SU-DHL-6 (cell line): ENCODE results near the gene ARL6IP5.

Experiments
- H2AFZ ChIP-seq: fragments of 200-600 bp; sonication (generic); 2 replicates; pipeline ENCODE4 v1.6.1; 2014; ENCODE audit warnings: low read depth, mild to moderate bottlenecking, moderate library complexity, mixed read lengths, antibody characterized with exemption, low read length; ENCODE audit not compliant: severe bottlenecking
- H3F3A ChIP-seq: fragments of 200-600 bp; shearing (Covaris generic); 2 replicates; pipeline ENCODE4 v1.6.0; 2016; ENCODE audit warnings: antibody characterized with exemption, mild to moderate bottlenecking; ENCODE audit not compliant: insufficient read depth
- H3K27ac ChIP-seq: fragments of 200-600 bp; sonication (generic); 2 replicates; pipeline ENCODE4 v1.5.1; 2016; ENCODE audit warnings: low read depth, mild to moderate bottlenecking, low read length, moderate library complexity, mixed read lengths
- H3K27me3 ChIP-seq: fragments of 200-600 bp; sonication (generic), shearing (Covaris generic); 2 replicates; pipeline ENCODE4 v1.6.0; 2014; ENCODE audit warnings: mild to moderate bottlenecking, low read length
- H3K36me3 ChIP-seq: fragments of 200-600 bp; sonication (generic); 2 replicates; pipeline ENCODE4 v1.6.1; 2014; ENCODE audit warnings: mild to moderate bottlenecking, low read length, mixed read lengths
- H3K4me2 ChIP-seq: fragments of 300-600, 200-600 bp; shearing (Covaris generic), sonication (generic); 2 replicates; pipeline ENCODE4 v1.6.0; 2014; ENCODE audit warnings: low read length, low read depth, mild to moderate bottlenecking; ENCODE audit not compliant: poor library complexity, severe bottlenecking
- H3K4me3 ChIP-seq: fragments of 200-600 bp; sonication (generic); 2 replicates; pipeline ENCODE4 v1.5.1; 2014; ENCODE audit warnings: antibody characterized with exemption, low read length, mild to moderate bottlenecking, mixed read lengths; ENCODE audit not compliant: insufficient read depth, poor library complexity, severe bottlenecking
- H3K79me2 ChIP-seq: fragments of 200-600 bp; sonication (generic); 2 replicates; pipeline ENCODE4 v1.6.1; 2014; ENCODE audit warnings: mild to moderate bottlenecking, low read length, moderate library complexity; ENCODE audit not compliant: insufficient read depth
- H3K9ac ChIP-seq: fragments of 200-600 bp; sonication (generic); 2 replicates; pipeline ENCODE4 v1.7.0; 2014; ENCODE audit warnings: mild to moderate bottlenecking, low read length
- H3K9me2 ChIP-seq: fragments of 200-600 bp; sonication (generic); replicated peaks from 2 replicates; pipeline ENCODE4 v1.6.1; 2014; ENCODE audit warnings: low read length; ENCODE audit not compliant: insufficient read depth
- H3K9me3 ChIP-seq: fragments of 200-600 bp; sonication (generic); 2 replicates; pipeline ENCODE4 v1.6.1; 2014; ENCODE audit warnings: low read length, mixed read lengths; ENCODE audit not compliant: insufficient read depth
- H4K20me1 ChIP-seq: fragments of 200-600 bp; sonication (generic); 2 replicates; pipeline ENCODE4 v1.6.1; 2014; ENCODE audit warnings: low read depth, mild to moderate bottlenecking, antibody characterized with exemption, low read length, moderate library complexity, mixed read lengths
- CTCF ChIP-seq: fragments of 200-600 bp; sonication (generic); IDR thresholded peaks from one replicate; pipeline ENCODE4 v1.5.1; 2017; ENCODE audit warnings: antibody characterized with exemption, mild to moderate bottlenecking, low read length, moderate library complexity; ENCODE audit not compliant: insufficient read depth, poor library complexity, severe bottlenecking
- EZH2phosphoT487 ChIP-seq: fragments of 200-600 bp; sonication (generic), shearing (Covaris generic); conservative IDR thresholded peaks from 2 replicates; pipeline ENCODE4 v1.6.1; 2018; ENCODE audit warnings: mild to moderate bottlenecking, antibody characterized with exemption, low read length, moderate library complexity, mixed read lengths

The ARL6IP5 gene

GRCh38 chr3:69051756-69052471, 32.8 kb upstream of the ARL6IP5 start, which contains the start of gene TMF1:
TMF1 (minus strand) TSS chr3:69052333; CDS start chr3:69052086, 247 bp downstream.
- no peak for TF ChIP-seq EZH2phosphoT487
- TF ChIP-seq CTCF = no peak
- peak within 1 kb of the TSS; percentile 49 for H3K27ac ChIP-seq
- peaks cover 45% of the 10 kb centered on the region for H3K79me2 ChIP-seq
- peak within 1 kb of the TSS; percentile 93 for H3K4me3 ChIP-seq
- peaks cover 25% of the 10 kb centered on the region for H3F3A ChIP-seq
- no peaks in the 10 kb centered on the region for H3K9me3 ChIP-seq
- no peaks in the 10 kb centered on the region for H4K20me1 ChIP-seq
- peak within 1 kb of the TSS; percentile 98 for H3K4me2 ChIP-seq
- peak within 1 kb of the TSS; percentile 79 for H3K9ac ChIP-seq
- peaks cover 37% of the 10 kb centered on the region for H3K36me3 ChIP-seq
- H3K9me2 ChIP-seq = no peaks in the 10 kb centered on the region
- H2AFZ ChIP-seq = peak within 1 kb of the TSS; percentile 72
- no peaks in the 10 kb centered on the region for H3K27me3 ChIP-seq

- no peak for TF ChIP-seq CTCF
- no peak for TF ChIP-seq EZH2phosphoT487
- Histone ChIP-seq H3K27ac (peak overlapping the region; percentile 31), H3K36me3 (peaks cover 37% of the 10 kb centered on the region), H3F3A (peaks cover 25% of the 10 kb centered on the region), H3K79me2 (peaks cover 42% of the 10 kb centered on the region), H3K9ac (peak overlapping the region; percentile 79), H2AFZ (peak overlapping the region; percentile 72), H3K4me3 (peak overlapping the region; percentile 93), H3K4me2 (peak overlapping the region; percentile 98), H3K9me3 (no peaks in the 10 kb centered on the region), H3K27me3 (no peaks in the 10 kb centered on the region), H3K9me2 (no peaks in the 10 kb centered on the region), H4K20me1 (no peaks in the 10 kb centered on the region)
Observed at GRCh38 chr3:69052472-69052898, 32.3 kb upstream of the ARL6IP5 start.

- Histone ChIP-seq H4K20me1 (no peaks in the 10 kb centered on the region), H3K79me2 (no peaks in the 10 kb centered on the region), H3K27me3 (no peaks in the 10 kb centered on the region), H3K9ac (peak overlapping the region; percentile 22; the same call in 1 of the 2 replicates), H3K9me3 (no peaks in the 10 kb centered on the region), H3F3A (peaks cover 21% of the 10 kb centered on the region), H2AFZ (peak overlapping the region; percentile 6), H3K27ac (peak overlapping the region; percentile 55), H3K9me2 (no peaks in the 10 kb centered on the region), H3K4me2 (peak overlapping the region; percentile 39), H3K36me3 (peaks cover 63% of the 10 kb centered on the region), H3K4me3 (no peak overlapping the region)
- no peak for TF ChIP-seq CTCF
- no peak for TF ChIP-seq EZH2phosphoT487
Observed at GRCh38 chr3:69058180-69058946, 26.4 kb upstream of the ARL6IP5 start.
